Measurements from ENCODE around the gene ZNF609.

DNA sequence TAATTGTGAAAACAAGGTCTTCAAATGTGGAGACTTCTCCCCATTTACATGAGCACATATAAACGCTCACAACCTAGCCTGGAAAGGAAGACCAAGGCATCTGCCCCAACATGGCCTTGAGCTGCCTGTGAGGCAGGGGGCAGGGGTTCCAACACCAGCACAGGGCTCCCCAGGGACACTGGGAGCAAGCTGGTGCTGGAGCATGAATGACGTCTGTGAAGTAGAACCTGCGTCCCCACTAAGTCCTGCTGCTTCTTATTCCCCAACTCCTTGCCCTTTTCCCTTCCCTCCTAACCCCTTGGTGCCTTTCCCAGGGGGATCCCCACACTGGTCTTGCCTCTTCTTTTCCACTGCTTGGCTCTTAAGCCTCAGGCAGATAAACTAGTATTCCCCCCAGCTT is 221.9 kb downstream of the ZNF609 start:
- TF ChIP-seq CTCF (IDR thresholded peaks at IDR 0.05; ENCODE audit: low read depth, low read length, missing input control) (no peak), EGR1 (IDR thresholded peaks at IDR 0.05; ENCODE audit: low read depth in 2 of 2) (no peak)

Data from liver (tissue), 3 donors.